Tibial nerve (tissue), 4 donors: ENCODE measurements around the gene ATP1B3. TPM values are rescaled to one million over a fixed set of nuclear protein-coding genes. Genes with fewer than 3 reads are reported as not detected.
"Not testable (repeated sequence)": the region's sequence is repeated elsewhere in the genome, so short reads cannot be mapped to it uniquely, and the experiment has no call there.

ENCODE experiments used
- DNase-seq, 2 donors: peaks; one replicate each; pipeline ENCODE4 v3.0.0-alpha.2; 2019; ENCODE audit warnings: low spot score in 2 of 2
- H3K27ac ChIP-seq, 4 donors: fragments of 200-600 bp; sonication (generic) in 3 of 4; one replicate each; pipeline ENCODE4 v1.5.1; 2017 to 2019; ENCODE audit warnings: mild to moderate bottlenecking in 1 of 4
- H3K27me3 ChIP-seq, 2 donors: fragments of 200-600 bp; sonication (generic) in 1 of 2; one replicate each; pipeline versions ENCODE4 v1.5.1 to v1.6.0; 2017 to 2019
- H3K36me3 ChIP-seq, 3 donors: fragments of 200-600 bp; sonication (generic); one replicate each; pipeline ENCODE4 v1.5.1; 2018 to 2019
- H3K4me1 ChIP-seq, 4 donors: fragments of 200-600 bp; sonication (generic) in 3 of 4; one replicate each; pipeline ENCODE4 v1.5.1; 2017 to 2019
- H3K4me3 ChIP-seq, 4 donors: fragments of 200-600 bp; sonication (generic) in 3 of 4; one replicate each; pipeline ENCODE4 v1.5.1; 2017 to 2019; ENCODE audit warnings: mild to moderate bottlenecking in 1 of 4, moderate library complexity in 1 of 4
- H3K9me3 ChIP-seq, 4 donors: fragments of 200-600 bp; sonication (generic) in 3 of 4; one replicate each; pipeline ENCODE4 v1.5.1; 2017 to 2019
- EP300 ChIP-seq, 2 donors: sonication (generic); formaldehyde crosslinking; IDR thresholded peaks; one replicate each; pipeline ENCODE4 v1.6.1; 2017; ENCODE audit warnings: antibody characterized with exemption in 2 of 2, mild to moderate bottlenecking in 1 of 2
- POLR2A ChIP-seq, 2 donors: fragments of 450-650 bp; IDR thresholded peaks; one replicate each; pipeline ENCODE4 v1.6.1; 2017; ENCODE audit warnings: antibody characterized with exemption in 2 of 2, mild to moderate bottlenecking in 2 of 2, moderate library complexity in 2 of 2
- WGBS, 2 donors: methylation state at CpG; one replicate each; pipeline ENCODE4 v1.1.5; 2018; 5-methylcytosine and 5-hydroxymethylcytosine counted together
- total RNA-seq, 4 donors: library from RNA; depleted of rRNA; stranded (reverse); fragments of >200 nt; gene quantifications; one replicate each; pipeline ENCODE4 v1.1.0, GENCODE V29; 2016
- TF ChIP-seq, protein P1 (sequence below), 5 experiments: fragments of 200-600 bp in 3 of 5; fragments of 450-650 bp in 2 of 5; sonication (generic) in 3 of 5; IDR thresholded peaks; one replicate each; pipeline ENCODE4 v1.5.1; 2016 to 2019; ENCODE audit warnings: antibody characterized with exemption in 5 of 5, mild to moderate bottlenecking in 3 of 5, moderate library complexity in 2 of 5

The ATP1B3 gene
- total RNA-seq, 4 donors from 2014 or later, result 73.3 to 98.0 (median 92.9) TPM

DNA sequence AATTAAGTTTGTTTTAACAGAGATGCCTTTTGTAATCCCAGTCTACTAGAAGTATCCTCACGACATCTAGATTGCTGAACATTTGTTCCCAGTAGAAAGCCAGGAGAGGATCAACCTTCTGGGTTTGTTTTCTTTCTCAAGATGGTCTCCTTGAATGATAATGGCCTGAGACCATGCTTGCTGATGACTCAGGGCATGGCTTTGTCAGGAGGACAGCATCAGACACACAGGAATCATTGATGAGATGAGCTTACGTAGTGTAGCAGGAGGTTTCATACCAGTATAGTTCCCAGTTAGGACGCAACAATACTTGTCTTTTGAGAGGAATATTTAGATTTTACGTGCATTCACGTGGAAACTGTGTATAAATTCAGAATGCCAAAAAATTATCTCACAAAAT lies 38.6 kb downstream of the ATP1B3 start:
- no peak overlapping the region for H3K4me3 ChIP-seq
- TF ChIP-seq EP300 (IDR thresholded peaks at IDR 0.05), result peak in 1 of 2 donors; percentile 11
- TF ChIP-seq POLR2A (IDR thresholded peaks at IDR 0.05), result no peak
- no peaks in the 10 kb centered on the region for H3K4me1 ChIP-seq
- H3K9me3 ChIP-seq, result no peaks in the 10 kb centered on the region
- no peaks in the 10 kb centered on the region for H3K27me3 ChIP-seq
- WGBS, 2 donors, result 91 to 96% methylated on average over 5 of the region's 5 CpGs
- H3K27ac ChIP-seq, result no peak overlapping the region
- no peak for DNase-seq
- H3K36me3 ChIP-seq, result peaks cover 0 to 55% (median 0%) of the 10 kb centered on the region in 3 donors

DNA sequence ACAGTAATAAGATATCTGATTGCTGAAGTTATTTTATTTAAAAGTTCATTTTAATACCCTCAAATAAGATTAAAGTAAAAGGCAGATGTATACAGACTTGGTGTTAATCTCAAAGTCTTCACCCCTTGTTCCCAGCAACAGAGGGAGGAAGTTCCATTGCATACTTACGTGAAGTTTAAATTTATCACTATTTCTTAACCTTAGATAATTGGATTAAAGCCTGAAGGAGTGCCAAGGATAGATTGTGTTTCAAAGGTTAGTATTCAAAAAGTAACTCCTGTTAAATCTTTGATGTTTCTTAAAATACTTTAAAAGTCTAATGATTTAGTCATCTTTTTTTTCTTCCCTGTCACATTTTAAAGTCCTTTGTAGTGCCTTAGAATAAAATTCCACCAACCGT lies 39.3 kb downstream of the ATP1B3 start:
- no peak for DNase-seq
- no peak overlapping the region for H3K4me3 ChIP-seq
- no peaks in the 10 kb centered on the region for H3K9me3 ChIP-seq
- 90 to 91% methylated on average over 2 of the region's 2 CpGs for WGBS, 2 donors
- no peak overlapping the region for H3K27ac ChIP-seq
- peaks cover 0 to 57% (median 0%) of the 10 kb centered on the region in 3 donors for H3K36me3 ChIP-seq
- H3K27me3 ChIP-seq, result no peaks in the 10 kb centered on the region
- TF ChIP-seq, protein P1, sequence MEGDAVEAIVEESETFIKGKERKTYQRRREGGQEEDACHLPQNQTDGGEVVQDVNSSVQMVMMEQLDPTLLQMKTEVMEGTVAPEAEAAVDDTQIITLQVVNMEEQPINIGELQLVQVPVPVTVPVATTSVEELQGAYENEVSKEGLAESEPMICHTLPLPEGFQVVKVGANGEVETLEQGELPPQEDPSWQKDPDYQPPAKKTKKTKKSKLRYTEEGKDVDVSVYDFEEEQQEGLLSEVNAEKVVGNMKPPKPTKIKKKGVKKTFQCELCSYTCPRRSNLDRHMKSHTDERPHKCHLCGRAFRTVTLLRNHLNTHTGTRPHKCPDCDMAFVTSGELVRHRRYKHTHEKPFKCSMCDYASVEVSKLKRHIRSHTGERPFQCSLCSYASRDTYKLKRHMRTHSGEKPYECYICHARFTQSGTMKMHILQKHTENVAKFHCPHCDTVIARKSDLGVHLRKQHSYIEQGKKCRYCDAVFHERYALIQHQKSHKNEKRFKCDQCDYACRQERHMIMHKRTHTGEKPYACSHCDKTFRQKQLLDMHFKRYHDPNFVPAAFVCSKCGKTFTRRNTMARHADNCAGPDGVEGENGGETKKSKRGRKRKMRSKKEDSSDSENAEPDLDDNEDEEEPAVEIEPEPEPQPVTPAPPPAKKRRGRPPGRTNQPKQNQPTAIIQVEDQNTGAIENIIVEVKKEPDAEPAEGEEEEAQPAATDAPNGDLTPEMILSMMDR (IDR thresholded peaks at IDR 0.05), result no peak
- no peak for TF ChIP-seq POLR2A (IDR thresholded peaks at IDR 0.05)
- no peak for TF ChIP-seq EP300 (IDR thresholded peaks at IDR 0.05)
- H3K4me1 ChIP-seq, result no peaks in the 10 kb centered on the region

DNA sequence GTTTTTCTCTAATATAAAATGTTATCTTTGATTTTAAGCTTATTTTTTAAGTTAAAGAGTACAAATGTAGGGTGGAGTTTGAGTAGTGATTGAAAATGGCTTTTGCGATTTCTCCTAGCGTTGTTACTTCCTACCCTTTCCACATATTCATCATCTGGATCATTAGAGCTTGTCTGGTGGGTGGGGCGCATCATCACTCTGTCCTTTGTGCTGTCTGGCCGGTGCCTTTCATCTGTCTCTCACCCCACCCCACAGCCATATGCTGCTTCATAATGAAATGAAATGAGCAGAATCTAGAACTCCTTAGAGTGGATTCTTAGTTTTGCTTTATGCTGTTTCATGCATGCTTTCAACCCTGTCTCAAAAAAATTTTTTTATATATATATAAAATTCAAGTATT lies 44.3 kb downstream of the ATP1B3 start:
- no peak for DNase-seq
- peaks cover 0 to 70% (median 0%) of the 10 kb centered on the region in 3 donors for H3K36me3 ChIP-seq
- no peak overlapping the region for H3K4me3 ChIP-seq
- no peak for TF ChIP-seq EP300 (IDR thresholded peaks at IDR 0.05)
- no peak for TF ChIP-seq POLR2A (IDR thresholded peaks at IDR 0.05)
- TF ChIP-seq, protein P1 (IDR thresholded peaks at IDR 0.05), result no peak
- H3K27ac ChIP-seq, result no peak overlapping the region
- no peaks in the 10 kb centered on the region for H3K27me3 ChIP-seq
- no peaks in the 10 kb centered on the region for H3K9me3 ChIP-seq
- no peaks in the 10 kb centered on the region for H3K4me1 ChIP-seq
- 83 to 88% methylated on average over 4 of the region's 4 CpGs for WGBS, 2 donors

DNA sequence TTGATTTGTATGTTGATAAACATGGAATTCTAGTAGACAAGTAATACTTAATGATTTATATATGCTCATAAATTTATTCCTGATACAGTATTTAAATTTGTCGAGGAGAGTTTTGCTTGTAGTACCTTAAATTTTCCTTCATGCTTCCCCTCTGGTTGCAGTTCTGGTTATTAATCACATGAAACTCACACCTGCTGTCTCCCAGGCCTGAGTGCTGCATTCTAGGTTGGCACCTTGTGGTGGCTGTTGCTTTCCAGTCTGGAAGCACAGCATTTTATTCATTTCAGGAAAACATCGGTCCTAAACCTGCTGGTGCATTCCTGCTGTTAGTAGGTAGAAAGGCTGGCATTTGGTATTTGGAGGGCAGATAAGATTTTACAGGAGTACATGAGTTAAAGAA lies 44.9 kb downstream of the ATP1B3 start:
- DNase-seq, result no peak
- H3K4me3 ChIP-seq, result no peak overlapping the region
- H3K36me3 ChIP-seq, result peaks cover 0 to 69% (median 0%) of the 10 kb centered on the region in 3 donors

DNA sequence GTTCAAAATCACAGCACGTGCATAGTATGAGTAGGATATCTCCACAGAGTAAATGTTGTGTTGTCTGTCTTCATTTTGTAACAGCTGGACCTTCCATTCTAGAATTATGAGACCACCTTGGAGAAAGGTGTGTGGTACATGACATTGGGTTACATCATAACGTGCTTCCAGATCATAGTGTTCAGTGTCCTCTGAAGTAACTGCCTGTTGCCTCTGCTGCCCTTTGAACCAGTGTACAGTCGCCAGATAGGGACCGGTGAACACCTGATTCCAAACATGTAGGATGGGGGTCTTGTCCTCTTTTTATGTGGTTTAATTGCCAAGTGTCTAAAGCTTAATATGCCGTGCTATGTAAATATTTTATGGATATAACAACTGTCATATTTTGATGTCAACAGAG lies 49.2 kb downstream of the ATP1B3 start:
- H3K36me3 ChIP-seq, result peaks cover 0 to 68% (median 0%) of the 10 kb centered on the region in 3 donors
- DNase-seq, H3K4me3 ChIP-seq, H3K27me3 ChIP-seq, H3K27ac ChIP-seq, H3K4me1 ChIP-seq, H3K9me3 ChIP-seq: not testable (repeated sequence)
- WGBS, 2 donors, result 89 to 94% methylated on average over 5 of the region's 5 CpGs

More for the DNA sequence above, 44.9 kb downstream of the ATP1B3 start:
- TF ChIP-seq, protein P1 (IDR thresholded peaks at IDR 0.05), result no peak
- TF ChIP-seq EP300 (IDR thresholded peaks at IDR 0.05) (no peak), POLR2A (IDR thresholded peaks at IDR 0.05) (no peak)
- H3K9me3 ChIP-seq, result no peaks in the 10 kb centered on the region
- H3K27me3 ChIP-seq, result no peaks in the 10 kb centered on the region
- WGBS, 2 donors, result 93 to 94% methylated on average over 2 of the region's 2 CpGs
- no peaks in the 10 kb centered on the region for H3K4me1 ChIP-seq
- no peak overlapping the region for H3K27ac ChIP-seq

DNA sequence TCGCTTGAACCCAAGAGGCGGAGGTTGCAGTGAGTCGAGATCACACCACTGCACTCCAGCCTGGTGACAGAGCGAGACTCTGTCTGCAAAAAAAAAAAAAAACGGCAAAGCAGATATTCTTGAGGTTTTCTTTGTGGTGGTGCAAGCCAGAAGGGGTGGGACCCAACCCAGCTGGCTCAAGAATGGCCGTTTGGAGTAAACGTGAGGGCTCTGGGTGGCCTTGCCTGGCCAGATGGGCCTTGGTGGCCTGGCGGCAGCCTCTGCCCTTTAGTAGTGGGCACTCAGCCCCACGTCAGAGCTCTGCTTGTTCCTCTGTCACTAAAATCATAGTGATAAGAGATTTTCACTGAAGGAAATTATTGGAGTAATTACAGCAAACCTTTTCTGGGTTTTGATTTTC lies 50.5 kb downstream of the ATP1B3 start:
- Histone ChIP-seq H3K4me3 (no peak overlapping the region), H3K27me3 (no peaks in the 10 kb centered on the region), H3K36me3 (peaks cover 0 to 62% (median 0%) of the 10 kb centered on the region in 3 donors), H3K9me3 (peaks cover 0 to 3% (median 0%) of the 10 kb centered on the region in 4 donors), H3K27ac (no peak overlapping the region), H3K4me1 (no peaks in the 10 kb centered on the region)
- TF ChIP-seq EP300 (IDR thresholded peaks at IDR 0.05) (no peak), POLR2A (IDR thresholded peaks at IDR 0.05) (no peak)
- TF ChIP-seq, protein P1 (IDR thresholded peaks at IDR 0.05), result no peak
- 69 to 80% methylated on average over 9 of the region's 9 CpGs for WGBS, 2 donors
- no peak for DNase-seq
